Muscle layer of colon (tissue), 2 donors: ENCODE results near the gene SYS1.
"Not testable (repeated sequence)": the region's sequence is repeated elsewhere in the genome, so short reads cannot be mapped to it uniquely, and the experiment has no call there.

Experiments
- H3K27ac ChIP-seq: one replicate; pipeline ENCODE4 v1.7.0; 2013; ENCODE audit warnings: low read depth, mild to moderate bottlenecking, low read length, moderate library complexity
- H3K27me3 ChIP-seq, 2 donors: one replicate each; pipeline ENCODE4 v1.7.0; 2013; ENCODE audit warnings: low read length in 2 of 2, mild to moderate bottlenecking in 2 of 2; ENCODE audit not compliant: insufficient read depth in 2 of 2, control insufficient read depth in 1 of 2
- H3K36me3 ChIP-seq: one replicate; pipeline ENCODE4 v1.7.0; 2013; ENCODE audit warnings: mild to moderate bottlenecking, low read length; ENCODE audit not compliant: insufficient read depth
- H3K4me1 ChIP-seq: one replicate; pipeline ENCODE4 v1.7.0; 2013; ENCODE audit warnings: mild to moderate bottlenecking, low read length; ENCODE audit not compliant: insufficient read depth
- H3K4me3 ChIP-seq, 2 donors: one replicate each; pipeline ENCODE4 v1.7.0; 2013; ENCODE audit warnings: low read length in 2 of 2, low read depth in 1 of 2, mild to moderate bottlenecking in 1 of 2, moderate library complexity in 1 of 2
- H3K9ac ChIP-seq: one replicate; pipeline ENCODE4 v1.7.0; 2013; ENCODE audit warnings: low read length
- H3K9me3 ChIP-seq: one replicate; pipeline ENCODE4 v1.7.0; 2013; ENCODE audit warnings: mild to moderate bottlenecking, low read length
- donor health status: abdominal sarcoma.
- donor health status: Adenocarcinoma of cecum.

Gene SYS1

GRCh38 chr20:45347936-45348778 lies 14.8 kb upstream of the SYS1 start, which contains the start of gene SDC4:
Gene SDC4 (minus strand): TSS chr20:45348424. CDS start chr20:45348384, 40 bp downstream.
- Histone ChIP-seq H3K36me3 (no peaks in the 10 kb centered on the region), H3K9me3 (no peaks in the 10 kb centered on the region), H3K4me3 (peak within 1 kb of the TSS; percentile 90 to 92), H3K4me1 (peaks cover 41% of the 10 kb centered on the region), H3K27ac (peak within 1 kb of the TSS; percentile 86), H3K27me3 (no peaks in the 10 kb centered on the region), H3K9ac (peak within 1 kb of the TSS; percentile 100)

- H3K36me3 ChIP-seq: no peaks in the 10 kb centered on the region
- H3K27ac ChIP-seq: no peak overlapping the region
- H3K4me1 ChIP-seq: peaks cover 35% of the 10 kb centered on the region
Observed at GRCh38 chr20:45350217-45350616, 12.7 kb upstream of the SYS1 start.

GRCh38 chr20:45350795-45351194 lies 12.2 kb upstream of the SYS1 start:
- H3K9me3 ChIP-seq: not testable (repeated sequence)

More at GRCh38 chr20:45350217-45350616, 12.7 kb upstream of the SYS1 start:
- H3K27me3 ChIP-seq: no peaks in the 10 kb centered on the region
- no peak overlapping the region for H3K9ac ChIP-seq
- no peak overlapping the region for H3K4me3 ChIP-seq
- no peaks in the 10 kb centered on the region for H3K9me3 ChIP-seq

GRCh38 chr20:45352729-45353128 lies 10.2 kb upstream of the SYS1 start:
- H3K4me3 ChIP-seq: no peak overlapping the region
- no peak overlapping the region for H3K9ac ChIP-seq
- H3K9me3 ChIP-seq: no peaks in the 10 kb centered on the region
- H3K4me1 ChIP-seq: peaks cover 27% of the 10 kb centered on the region
- H3K36me3 ChIP-seq: no peaks in the 10 kb centered on the region
- no peaks in the 10 kb centered on the region for H3K27me3 ChIP-seq
- H3K27ac ChIP-seq: no peak overlapping the region

More at GRCh38 chr20:45350795-45351194, 12.2 kb upstream of the SYS1 start:
- H3K9ac ChIP-seq, H3K36me3 ChIP-seq, H3K4me3 ChIP-seq, H3K27me3 ChIP-seq, H3K27ac ChIP-seq: not testable (repeated sequence)
- peaks cover 29% of the 10 kb centered on the region for H3K4me1 ChIP-seq

- Histone ChIP-seq H3K4me3 (no peak overlapping the region), H3K4me1 (peaks cover 34% of the 10 kb centered on the region), H3K27ac (no peak overlapping the region), H3K27me3 (no peaks in the 10 kb centered on the region), H3K9me3 (no peaks in the 10 kb centered on the region), H3K36me3 (no peaks in the 10 kb centered on the region), H3K9ac (no peak overlapping the region)
Observed at GRCh38 chr20:45353746-45354145, 9.2 kb upstream of the SYS1 start.

GRCh38 chr20:45354423-45355208 lies 8.3 kb upstream of the SYS1 start:
- Histone ChIP-seq H3K9ac (no peak overlapping the region), H3K4me1 (peaks cover 39% of the 10 kb centered on the region), H3K36me3 (no peaks in the 10 kb centered on the region), H3K4me3 (no peak overlapping the region), H3K9me3 (no peaks in the 10 kb centered on the region), H3K27ac (peak overlapping the region; percentile 64), H3K27me3 (no peaks in the 10 kb centered on the region)

- Histone ChIP-seq H3K36me3 (no peaks in the 10 kb centered on the region), H3K9ac (peak overlapping the region; percentile 2), H3K4me1 (peaks cover 44% of the 10 kb centered on the region), H3K27ac (peak overlapping the region; percentile 64), H3K4me3 (no peak overlapping the region), H3K9me3 (no peaks in the 10 kb centered on the region), H3K27me3 (no peaks in the 10 kb centered on the region)
Observed at GRCh38 chr20:45355209-45356084, 7.5 kb upstream of the SYS1 start.

GRCh38 chr20:45358282-45359068 lies 4.5 kb upstream of the SYS1 start:
- Histone ChIP-seq H3K9ac (peak overlapping the region; percentile 18), H3K9me3 (no peaks in the 10 kb centered on the region), H3K27me3 (no peaks in the 10 kb centered on the region), H3K36me3 (no peaks in the 10 kb centered on the region), H3K4me3 (no peak overlapping the region), H3K27ac (peak overlapping the region; percentile 86), H3K4me1 (peaks cover 44% of the 10 kb centered on the region)

GRCh38 chr20:45359069-45359405 lies 3.9 kb upstream of the SYS1 start:
- peaks cover 44% of the 10 kb centered on the region for H3K4me1 ChIP-seq
- H3K4me3 ChIP-seq: no peak overlapping the region
- no peaks in the 10 kb centered on the region for H3K36me3 ChIP-seq
- no peaks in the 10 kb centered on the region for H3K27me3 ChIP-seq
- peak overlapping the region; percentile 86 for H3K27ac ChIP-seq
- H3K9me3 ChIP-seq: no peaks in the 10 kb centered on the region
- peak overlapping the region; percentile 18 for H3K9ac ChIP-seq

- H3K27ac ChIP-seq: peak overlapping the region; percentile 86
- H3K9me3 ChIP-seq: no peaks in the 10 kb centered on the region
- H3K4me1 ChIP-seq: peaks cover 43% of the 10 kb centered on the region
- no peak overlapping the region for H3K4me3 ChIP-seq
- H3K36me3 ChIP-seq: no peaks in the 10 kb centered on the region
- peak overlapping the region; percentile 18 for H3K9ac ChIP-seq
- no peaks in the 10 kb centered on the region for H3K27me3 ChIP-seq
Observed at GRCh38 chr20:45359406-45360148, 3.4 kb upstream of the SYS1 start.
